G401.6 (cell line): ENCODE measurements around the gene IP6K3.

Experiments used
- FAIRE-seq: peaks from 2 replicates; lab custom pipeline; 2012; peaks lifted over from hg19 to GRCh38; lab: Jason Lieb, UNC

Gene IP6K3

GRCh38 chr6:33686981-33687975, 59.4 kb downstream of the IP6K3 start:
- FAIRE-seq: no peak

- FAIRE-seq: no peak
Measured at GRCh38 chr6:33686225-33686924, 60.3 kb downstream of the IP6K3 start.

GRCh38 chr6:33685411-33686224, 61.1 kb downstream of the IP6K3 start:
- no peak for FAIRE-seq

GRCh38 chr6:33684983-33685382, 61.7 kb downstream of the IP6K3 start:
- no peak for FAIRE-seq

GRCh38 chr6:33684428-33684896, 62.2 kb downstream of the IP6K3 start:
- no peak for FAIRE-seq

GRCh38 chr6:33683576-33684427, 62.9 kb downstream of the IP6K3 start:
- no peak for FAIRE-seq

- no peak for FAIRE-seq
Measured at GRCh38 chr6:33683051-33683571, 63.6 kb downstream of the IP6K3 start.

- FAIRE-seq: no peak
Measured at GRCh38 chr6:33682341-33682740, 64.4 kb downstream of the IP6K3 start.

GRCh38 chr6:33679761-33680160, 66.9 kb downstream of the IP6K3 start:
- no peak for FAIRE-seq

- no peak for FAIRE-seq
Measured at GRCh38 chr6:33678932-33679490, 67.7 kb downstream of the IP6K3 start.

- FAIRE-seq: no peak
Measured at GRCh38 chr6:33678233-33678931, 68.3 kb downstream of the IP6K3 start.

GRCh38 chr6:33677689-33678088, 69.0 kb downstream of the IP6K3 start:
- FAIRE-seq: no peak

GRCh38 chr6:33677143-33677660, 69.5 kb downstream of the IP6K3 start:
- no peak for FAIRE-seq

GRCh38 chr6:33676416-33677142, 70.1 kb downstream of the IP6K3 start:
- no peak for FAIRE-seq

GRCh38 chr6:33675968-33676367, 70.7 kb downstream of the IP6K3 start:
- no peak for FAIRE-seq

GRCh38 chr6:33673851-33674250, 72.9 kb downstream of the IP6K3 start:
- no peak for FAIRE-seq

- FAIRE-seq: no peak
Measured at GRCh38 chr6:33672808-33673207, 73.9 kb downstream of the IP6K3 start.

- no peak for FAIRE-seq
Measured at GRCh38 chr6:33671744-33672072, 75.0 kb downstream of the IP6K3 start.
